Gastroesophageal sphincter (tissue), 4 donors: ENCODE results near the gene FBXO41. TPM values are rescaled to one million over a fixed set of nuclear protein-coding genes. Genes with fewer than 3 reads are reported as not detected.
"Not testable (repeated sequence)": the region's sequence is repeated elsewhere in the genome, so short reads cannot be mapped to it uniquely, and the experiment has no call there.

Source experiments
- ATAC-seq: fragments of 150-250 bp; one replicate; pipeline ENCODE4 v1.9.1; 2016; ENCODE audit warnings: mild to moderate bottlenecking, moderate library complexity
- H3K27ac ChIP-seq, 4 donors: fragments of 200-600 bp; sonication (generic) in 3 of 4; 1 replicate in 3 of 4; 2 replicates in 1 of 4; pipeline ENCODE4 v1.5.1; 2016 to 2019
- H3K27me3 ChIP-seq: fragments of 200-600 bp; sonication (generic); one replicate; pipeline ENCODE4 v1.5.1; 2019
- H3K36me3 ChIP-seq, 2 donors: fragments of 200-600 bp; sonication (generic); one replicate each; pipeline ENCODE4 v1.5.1; 2019; ENCODE audit warnings: control low read depth in 1 of 2
- H3K4me1 ChIP-seq, 3 donors: fragments of 200-600 bp; sonication (generic); 1 replicate in 2 of 3; 2 replicates in 1 of 3; pipeline ENCODE4 v1.5.1; 2016 to 2019; ENCODE audit warnings: control low read depth in 2 of 3
- H3K4me3 ChIP-seq, 2 donors: fragments of 200-600 bp; sonication (generic); one replicate each; pipeline ENCODE4 v1.5.1; 2019; ENCODE audit warnings: mild to moderate bottlenecking in 1 of 2, moderate library complexity in 1 of 2
- H3K9me3 ChIP-seq, 3 donors: fragments of 200-600 bp; sonication (generic); one replicate each; pipeline ENCODE4 v1.5.1; 2017 to 2019; ENCODE audit warnings: control low read depth in 2 of 3
- CTCF ChIP-seq, 4 experiments: fragments of 200-600 bp in 2 of 4; fragments of 450-650 bp in 2 of 4; sonication (generic) in 1 of 4; IDR thresholded peaks; one replicate each; pipeline ENCODE4 v1.5.1; 2017 to 2019; ENCODE audit warnings: antibody characterized with exemption in 4 of 4, mild to moderate bottlenecking in 2 of 4, moderate library complexity in 2 of 4
- EP300 ChIP-seq: sonication (generic); formaldehyde crosslinking; IDR thresholded peaks from one replicate; pipeline ENCODE4 v1.6.1; 2017; ENCODE audit warnings: antibody characterized with exemption, mild to moderate bottlenecking
- POLR2A ChIP-seq, 2 donors: fragments of 450-650 bp; IDR thresholded peaks; one replicate each; pipeline ENCODE4 v1.6.1; 2017; ENCODE audit warnings: antibody characterized with exemption in 2 of 2, mild to moderate bottlenecking in 2 of 2, moderate library complexity in 1 of 2
- POLR2AphosphoS5 ChIP-seq: sonication (generic); formaldehyde crosslinking; IDR thresholded peaks from one replicate; pipeline ENCODE4 v1.6.1; 2017; ENCODE audit warnings: antibody characterized with exemption
- WGBS, 2 donors: methylation state at CpG; one replicate each; pipeline ENCODE4 v1.1.5; 2018; ENCODE audit warnings: low coverage in 1 of 2; 5-methylcytosine and 5-hydroxymethylcytosine counted together
- total RNA-seq, 4 donors: library from RNA; depleted of rRNA; stranded (reverse); fragments of >200 nt; gene quantifications; one replicate each; pipeline ENCODE4 v1.1.0, GENCODE V29; 2016

The FBXO41 gene
- total RNA-seq, 4 donors from 2014 or later, result 2.2 to 5.4 (median 4.0) TPM

GRCh38 chr2:73263540-73264331 lies 20.5 kb downstream of the FBXO41 start:
- Histone ChIP-seq H3K27ac (no peak overlapping the region), H3K4me1 (peaks cover 0 to 6% (median 0%) of the 10 kb centered on the region in 3 donors), H3K4me3 (no peak overlapping the region), H3K9me3 (no peaks in the 10 kb centered on the region), H3K36me3 (no peaks in the 10 kb centered on the region), H3K27me3 (peaks cover 40% of the 10 kb centered on the region)
- TF ChIP-seq EP300 (no peak), POLR2AphosphoS5 (no peak), CTCF (IDR thresholded peaks at IDR 0.05) (no peak), POLR2A (IDR thresholded peaks at IDR 0.05) (no peak)
- 100% methylated on average over 1 of the region's 16 CpGs; no CpG with 5 or more reads in 1 of the 2 donors for WGBS, 2 donors
- no peak for ATAC-seq

- ATAC-seq, H3K4me1 ChIP-seq, H3K36me3 ChIP-seq, H3K4me3 ChIP-seq, H3K27ac ChIP-seq, H3K9me3 ChIP-seq: not testable (repeated sequence)
- peaks cover 31% of the 10 kb centered on the region for H3K27me3 ChIP-seq
- 90 to 99% methylated on average over 2 to 9 of the region's 18 CpGs for WGBS, 2 donors
Measured at GRCh38 chr2:73262691-73263429, 21.4 kb downstream of the FBXO41 start.

GRCh38 chr2:73262108-73262651 lies 22.1 kb downstream of the FBXO41 start:
- no peak for ATAC-seq
- Histone ChIP-seq H3K9me3 (no peaks in the 10 kb centered on the region), H3K36me3 (no peaks in the 10 kb centered on the region), H3K4me3 (no peak overlapping the region), H3K27ac (no peak overlapping the region), H3K4me1 (no peaks in the 10 kb centered on the region), H3K27me3 (peaks cover 24% of the 10 kb centered on the region)
- WGBS, 2 donors, result 88 to 96% methylated on average over 3 to 4 of the region's 4 CpGs
- no peak for TF ChIP-seq EP300
- TF ChIP-seq CTCF (IDR thresholded peaks at IDR 0.05), result no peak
- TF ChIP-seq POLR2AphosphoS5, result no peak
- TF ChIP-seq POLR2A (IDR thresholded peaks at IDR 0.05), result no peak

GRCh38 chr2:73260338-73260984 lies 23.8 kb downstream of the FBXO41 start:
- Histone ChIP-seq H3K36me3 (no peaks in the 10 kb centered on the region), H3K4me3 (no peak overlapping the region), H3K27ac (no peak overlapping the region), H3K4me1 (no peaks in the 10 kb centered on the region), H3K9me3 (no peaks in the 10 kb centered on the region), H3K27me3 (peaks cover 7% of the 10 kb centered on the region)
- TF ChIP-seq EP300 (no peak), POLR2A (IDR thresholded peaks at IDR 0.05) (no peak), POLR2AphosphoS5 (no peak), CTCF (IDR thresholded peaks at IDR 0.05) (peak in 1 of 4 experiments; percentile 28)
- no peak for ATAC-seq
- 0 to 22% methylated on average over 4 to 6 of the region's 17 CpGs for WGBS, 2 donors

GRCh38 chr2:73259704-73260337 lies 24.5 kb downstream of the FBXO41 start:
- WGBS, 2 donors, result 64 to 97% methylated on average over 3 to 4 of the region's 4 CpGs

More at GRCh38 chr2:73259704-73260337, 24.5 kb downstream of the FBXO41 start:
- Histone ChIP-seq H3K9me3 (no peaks in the 10 kb centered on the region), H3K4me3 (no peak overlapping the region), H3K27ac (no peak overlapping the region), H3K27me3 (peaks cover under 1% of the 10 kb centered on the region), H3K4me1 (no peaks in the 10 kb centered on the region), H3K36me3 (peaks cover 0 to 6% of the 10 kb centered on the region in 2 donors)
- ATAC-seq, result no peak
- TF ChIP-seq POLR2AphosphoS5, result no peak
- no peak for TF ChIP-seq CTCF (IDR thresholded peaks at IDR 0.05)
- no peak for TF ChIP-seq POLR2A (IDR thresholded peaks at IDR 0.05)
- no peak for TF ChIP-seq EP300
